GM12878 (cell line): ENCODE results near the gene CDC37. TPM values are rescaled to one million over a fixed set of nuclear protein-coding genes. Genes with fewer than 3 reads are reported as not detected.

ENCODE experiments used
- CBX3 ChIP-seq: fragments of 200-600 bp; sonication (generic); IDR thresholded peaks from 2 replicates; pipeline ENCODE4 v1.6.1; 2016; ENCODE audit warnings: low read depth, borderline replicate concordance
- CHD4 ChIP-seq: fragments of 200-600 bp; sonication (generic); IDR thresholded peaks from 2 replicates; pipeline ENCODE4 v1.6.1; 2016; ENCODE audit warnings: mild to moderate bottlenecking
- CREB1 ChIP-seq: IDR thresholded peaks from 2 replicates; pipeline ENCODE4 v1.6.1; 2012; ENCODE audit warnings: low read depth, mild to moderate bottlenecking, inconsistent platforms
- GABPA ChIP-seq: IDR thresholded peaks from 2 replicates; pipeline ENCODE4 v1.6.1; 2014; ENCODE audit warnings: antibody characterized with exemption, low read depth, mild to moderate bottlenecking, inconsistent platforms
- HDGF ChIP-seq: fragments of 450-650 bp; IDR thresholded peaks from 2 replicates; pipeline ENCODE4 v1.6.1; 2016; ENCODE audit warnings: antibody characterized with exemption
- IRF5 ChIP-seq: fragments of 450-650 bp; IDR thresholded peaks from 2 replicates; pipeline ENCODE4 v1.6.1; 2017; ENCODE audit warnings: borderline replicate concordance
- MXI1 ChIP-seq: fragments of 150-350 bp; IDR thresholded peaks from 2 replicates; pipeline ENCODE4 v1.6.1; 2011; ENCODE audit warnings: low read depth, mild to moderate bottlenecking, inconsistent platforms, low read length, improper control_type of control experiment
- NBN ChIP-seq: fragments of 450-650 bp; IDR thresholded peaks from 2 replicates; pipeline ENCODE4 v1.6.1; 2016
- NKRF ChIP-seq: fragments of 450-650 bp; conservative IDR thresholded peaks from 2 replicates; pipeline ENCODE4 v1.6.1; 2017; ENCODE audit warnings: mild to moderate bottlenecking, moderate library complexity
- POLR2AphosphoS2 ChIP-seq: IDR thresholded peaks from 2 replicates; pipeline ENCODE4 v1.6.1; 2011; ENCODE audit warnings: low read depth, mild to moderate bottlenecking, low read length, improper control_type of control experiment, moderate library complexity
- RB1 ChIP-seq: fragments of 450-650 bp; formaldehyde crosslinking; IDR thresholded peaks from 2 replicates; pipeline ENCODE4 v1.6.1; 2017; ENCODE audit warnings: mild to moderate bottlenecking, borderline replicate concordance
- SMAD1 ChIP-seq: fragments of 450-650 bp; IDR thresholded peaks from 2 replicates; pipeline ENCODE4 v1.6.1; 2018; ENCODE audit warnings: mild to moderate bottlenecking, low read depth; ENCODE audit not compliant: partially characterized antibody
- ZBTB11 ChIP-seq: fragments of 450-650 bp; formaldehyde crosslinking; IDR thresholded peaks from 2 replicates; pipeline ENCODE4 v1.5.0; 2022; ENCODE audit warnings: mild to moderate bottlenecking, missing genetic modification characterization
- ZNF217 ChIP-seq: fragments of 450-650 bp; IDR thresholded peaks from 2 replicates; pipeline ENCODE4 v1.6.1; 2017; ENCODE audit warnings: antibody characterized with exemption, mild to moderate bottlenecking
- polyA plus RNA-seq, 11 experiments: library from polyadenylated mRNA; depleted of rRNA in 4 of 11; unstranded in 6 of 11; stranded (reverse) in 5 of 11; fragments of >200 nt; fragmentation: Nextera tagmentation in 4 of 11; fragmentation: Illumina TruSeq in 1 of 11; extraction: Ambion mirVana in 4 of 11; extraction: Trizol in 1 of 11; gene quantifications; 1 replicate in 1 of 11; 2 replicates in 10 of 11; pipeline versions ENCODE4 v1.2.1 to v1.2.3, GENCODE V29; 2011 to 2016; ENCODE audit warnings: inconsistent platforms in 2 of 11, missing spikeins in 2 of 11, low read depth in 1 of 11
- total RNA-seq, 4 experiments: library from RNA; depleted of rRNA in 3 of 4; stranded (reverse); fragments of >200 nt in 3 of 4; fragmentation: Illumina TruSeq in 1 of 4; extraction: Trizol in 1 of 4; gene quantifications; 2 replicates each; pipeline versions ENCODE4 v1.2.1 to v1.2.3, GENCODE V29; 2013 to 2021

Gene CDC37
- total and polyA plus RNA-seq, 10 of the 15 experiments (the other 5 are each of a cell fraction or from before 2014, with no cell fraction given) = 4.7 to 265 (median 176) TPM

GRCh38 chr19:10380313-10381102 lies 22.8 kb downstream of the CDC37 start, which contains the start of gene TYK2 (continued):
- TF ChIP-seq IRF5 (no peak), HDGF (peak; percentile 98), NKRF (peak; percentile 86), ZNF217 (no peak), RB1 (peak; percentile 35; the same call in 1 of the 2 replicates), NBN (peak; percentile 92), CHD4 (no peak), MXI1 (peak; percentile 82; the same call in 1 of the 2 replicates), CBX3 (no peak), GABPA (0 out of 2 replicates have a peak, but pooled peaks have one; percentile 19), ZBTB11 (CRISPR knock-in tag) (no peak), CREB1 (peak; percentile 97), SMAD1 (peak; percentile 51), POLR2AphosphoS2 (peak; percentile 87)
